HCT116 (cell line): ENCODE results near the gene SUN3. TPM values are rescaled to one million over a fixed set of nuclear protein-coding genes. Genes with fewer than 3 reads are reported as not detected.

Source experiments
- ATAC-seq: fragments of 200-7000 bp; cut with Tn5 transposase; 2 replicates; pipeline ENCODE4 v1.9.1; 2020; ENCODE audit warnings: mild to moderate bottlenecking, moderate library complexity
- BruUV-seq: library from RNA; stranded (reverse); fragments of 400-500 nt; replicated peaks from 2 replicates; lab custom pipeline; 2021; lab: Mats Ljungman, UMichigan
- CTCF ChIA-PET: fragments of 300-600 bp; sonication (Branson Sonifier 250); formaldehyde crosslinking; loops from one replicate; lab custom pipeline; 2021; ENCODE audit warnings: antibody characterized with exemption; lab: Charles Lee
- POLR2A ChIA-PET: fragments of 300-600, 350-600 bp; sonication (Branson Sonifier 250); formaldehyde crosslinking; loops from one replicate; lab custom pipeline; 2021; ENCODE audit warnings: antibody characterized with exemption; lab: Charles Lee
- RAD21 ChIA-PET, 2 experiments: fragments of 300-600 bp; sonication (Branson Sonifier 250); formaldehyde crosslinking; loops; one replicate each; lab custom pipeline; 2023; ENCODE audit warnings: low total read pairs in 2 of 2; ENCODE audit not compliant: uncharacterized antibody in 2 of 2, unreplicated experiment in 2 of 2, low non-redundant PET in 1 of 2; lab: Charles Lee
- DNase-seq: peaks from one replicate; pipeline ENCODE4 v3.0.0-alpha.2; 2010; ENCODE audit warnings: low read depth, low spot score
- H2AFZ ChIP-seq: fragments of 200-600 bp; shearing (Covaris generic), sonication (generic); 2 replicates; pipeline ENCODE4 v1.6.1; 2017; ENCODE audit warnings: low read depth, mixed run types, mixed read lengths, antibody characterized with exemption, low read length; ENCODE audit not compliant: poor library complexity, severe bottlenecking
- H3K27ac ChIP-seq: 2 replicates; pipeline ENCODE4 v1.5.1; 2012; ENCODE audit warnings: low read depth, low read length
- H3K27me3 ChIP-seq: fragments of 200-600 bp; sonication (generic); 2 replicates; pipeline ENCODE4 v1.6.1; 2016; ENCODE audit warnings: mixed run types, low read length, mixed read lengths; ENCODE audit not compliant: insufficient read depth
- H3K36me3 ChIP-seq, 2 experiments: fragments of 200-500 bp in 1 of 2; fragments of 200-600 bp in 1 of 2; sonication (Bioruptor generic) in 1 of 2; sonication (generic) in 1 of 2; 2 replicates each; pipeline versions ENCODE4 v1.5.1 to v1.6.1; 2014 to 2016; ENCODE audit warnings: low read length in 2 of 2, inconsistent platforms in 1 of 2, mixed read lengths in 1 of 2, mixed run types in 1 of 2; ENCODE audit not compliant: insufficient read depth in 2 of 2, control insufficient read depth in 1 of 2
- H3K4me1 ChIP-seq, 2 experiments: fragments of 200-600 bp in 1 of 2; sonication (generic) in 1 of 2; 2 replicates each; pipeline versions ENCODE4 v1.5.1 to v1.6.1; 2012 to 2017; ENCODE audit warnings: low read length in 2 of 2, inconsistent platforms in 1 of 2, mild to moderate bottlenecking in 1 of 2, mixed read lengths in 1 of 2, mixed run types in 1 of 2, moderate library complexity in 1 of 2; ENCODE audit not compliant: insufficient read depth in 2 of 2, control insufficient read depth in 1 of 2
- H3K4me2 ChIP-seq: fragments of 200-600 bp; sonication (generic); 2 replicates; pipeline ENCODE4 v1.6.1; 2017; ENCODE audit warnings: mixed run types, low read length, mixed read lengths
- H3K4me3 ChIP-seq, 2 experiments: fragments of 200-600 bp in 1 of 2; sonication (generic) in 1 of 2; replicated peaks in 1 of 2; 2 replicates each; pipeline ENCODE4 v1.5.1; 2011 to 2016; ENCODE audit warnings: low read length in 2 of 2, control low read depth in 1 of 2, low read depth in 1 of 2, mild to moderate bottlenecking in 1 of 2, mixed read lengths in 1 of 2, mixed run types in 1 of 2
- H3K79me2 ChIP-seq: fragments of 200-600 bp; sonication (generic); 2 replicates; pipeline ENCODE4 v1.6.1; 2017; ENCODE audit warnings: mild to moderate bottlenecking, mixed run types, low read length, moderate library complexity, mixed read lengths; ENCODE audit not compliant: insufficient read depth
- H3K9ac ChIP-seq: fragments of 200-600 bp; sonication (generic); 2 replicates; pipeline ENCODE4 v1.6.1; 2016; ENCODE audit warnings: low read length, mixed read lengths
- H3K9me2 ChIP-seq: fragments of 200-600 bp; sonication (generic), shearing (Covaris generic); 2 replicates; pipeline ENCODE4 v1.6.1; 2017; ENCODE audit warnings: mixed run types, mild to moderate bottlenecking, moderate library complexity; ENCODE audit not compliant: insufficient read depth
- H3K9me3 ChIP-seq, 2 experiments: fragments of 200-500 bp in 1 of 2; fragments of 200-600 bp in 1 of 2; sonication (Bioruptor generic) in 1 of 2; sonication (generic) in 1 of 2; 2 replicates each; pipeline ENCODE4 v1.6.1; 2014 to 2017; ENCODE audit warnings: low read length in 2 of 2, mixed read lengths in 2 of 2, inconsistent platforms in 1 of 2, low read depth in 1 of 2, mild to moderate bottlenecking in 1 of 2, mixed run types in 1 of 2, moderate library complexity in 1 of 2; ENCODE audit not compliant: control insufficient read depth in 1 of 2, insufficient read depth in 1 of 2
- H4K20me1 ChIP-seq: fragments of 200-600 bp; sonication (generic), shearing (Covaris generic); 2 replicates; pipeline ENCODE4 v1.6.1; 2017; ENCODE audit warnings: mixed run types, mild to moderate bottlenecking, moderate library complexity; ENCODE audit not compliant: insufficient read depth
- CBX3 ChIP-seq: IDR thresholded peaks from 2 replicates; pipeline ENCODE4 v1.6.1; 2012; ENCODE audit warnings: low read depth
- CEBPB ChIP-seq: IDR thresholded peaks from 2 replicates; pipeline ENCODE4 v1.6.1; 2012; ENCODE audit warnings: low read depth
- CTCF ChIP-seq, 3 experiments: fragments of 200-600 bp in 1 of 3; sonication (generic) in 1 of 3; IDR thresholded peaks in 2 of 3; conservative IDR thresholded peaks in 1 of 3; 2 replicates each; pipeline ENCODE4 v1.5.1; 2012 to 2017; ENCODE audit warnings: low read depth in 2 of 3, low read length in 2 of 3, antibody characterized with exemption in 1 of 3, borderline replicate concordance in 1 of 3, control low read depth in 1 of 3, mild to moderate bottlenecking in 1 of 3, mixed read lengths in 1 of 3, mixed run types in 1 of 3, moderate library complexity in 1 of 3; ENCODE audit not compliant: insufficient read depth in 1 of 3
- EGR1 ChIP-seq: IDR thresholded peaks from 2 replicates; pipeline ENCODE4 v1.6.1; 2012; ENCODE audit warnings: low read depth
- ELF1 ChIP-seq: IDR thresholded peaks from 2 replicates; pipeline ENCODE4 v1.6.1; 2012; ENCODE audit warnings: low read depth, borderline replicate concordance
- EZH2 ChIP-seq: fragments of 200-600 bp; sonication (generic); IDR thresholded peaks from 2 replicates; pipeline ENCODE4 v1.6.1; 2017; ENCODE audit warnings: antibody characterized with exemption, mixed run types
- EZH2phosphoT487 ChIP-seq: fragments of 200-600 bp; IDR thresholded peaks from 2 replicates; pipeline ENCODE4 v1.6.1; 2018; ENCODE audit warnings: antibody characterized with exemption, borderline replicate concordance
- FOSL1 ChIP-seq: IDR thresholded peaks from 2 replicates; pipeline ENCODE4 v1.6.1; 2012; ENCODE audit warnings: low read depth
- JUND ChIP-seq: IDR thresholded peaks from 2 replicates; pipeline ENCODE4 v1.6.1; 2012
- POLR2A ChIP-seq: IDR thresholded peaks from 2 replicates; pipeline ENCODE4 v1.7.0; 2011; ENCODE audit warnings: borderline replicate concordance; ENCODE audit not compliant: insufficient read depth, insufficient read length; ENCODE audit errors: extremely low read depth
- RAD21 ChIP-seq: IDR thresholded peaks from 2 replicates; pipeline ENCODE4 v1.6.1; 2012; ENCODE audit warnings: low read depth, mild to moderate bottlenecking
- REST ChIP-seq: IDR thresholded peaks from 2 replicates; pipeline ENCODE4 v1.6.1; 2012; ENCODE audit warnings: low read depth
- SP1 ChIP-seq: IDR thresholded peaks from 2 replicates; pipeline ENCODE4 v1.6.1; 2012; ENCODE audit warnings: low read depth
- SRF ChIP-seq: IDR thresholded peaks from 2 replicates; pipeline ENCODE4 v1.6.1; 2012; ENCODE audit warnings: low read depth
- TCF7L2 ChIP-seq: IDR thresholded peaks from 2 replicates; pipeline ENCODE4 v1.7.0; 2011; ENCODE audit warnings: borderline replicate concordance, inconsistent platforms; ENCODE audit not compliant: insufficient read depth, insufficient read length; ENCODE audit errors: extremely low read depth
- ZBTB33 ChIP-seq: IDR thresholded peaks from 2 replicates; pipeline ENCODE4 v1.6.1; 2011; ENCODE audit warnings: mild to moderate bottlenecking, low read length, moderate library complexity; ENCODE audit not compliant: insufficient replicate concordance; ENCODE audit errors: extremely low read depth
- ZFX ChIP-seq: fragments of 450-650 bp; IDR thresholded peaks from 2 replicates; pipeline ENCODE4 v1.6.1; 2017
- ZNF274 ChIP-seq: fragments of 200-500 bp; sonication (Bioruptor generic); IDR thresholded peaks from 2 replicates; pipeline ENCODE4 v1.6.1; 2014; ENCODE audit warnings: mild to moderate bottlenecking, low read depth, low read length, inconsistent platforms
- intact Hi-C: fragments of 100-400 bp; cut with micrococcal nuclease; formaldehyde crosslinking; loops from 2 replicates; pipeline ENCODE4 v1.10.0; 2022
- total RNA-seq: library from RNA; stranded (reverse); gene quantifications from one replicate; pipeline ENCODE4 v1.2.1, GENCODE V29; 2021; ENCODE audit not compliant: unreplicated experiment
- TF ChIP-seq, protein P1 (sequence below): IDR thresholded peaks from 2 replicates; pipeline ENCODE4 v1.6.1; 2012
- TF ChIP-seq, protein P2 (sequence below): IDR thresholded peaks from 2 replicates; pipeline ENCODE4 v1.6.1; 2012

The SUN3 gene
- total RNA-seq, 1 experiment from 2014 or later: 4.5 TPM

GRCh38 chr7:48017674-48018073, 11.2 kb downstream of the SUN3 start (continued):
- TF ChIP-seq, protein P1, sequence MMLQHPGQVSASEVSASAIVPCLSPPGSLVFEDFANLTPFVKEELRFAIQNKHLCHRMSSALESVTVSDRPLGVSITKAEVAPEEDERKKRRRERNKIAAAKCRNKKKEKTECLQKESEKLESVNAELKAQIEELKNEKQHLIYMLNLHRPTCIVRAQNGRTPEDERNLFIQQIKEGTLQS: no peak
- TF ChIP-seq CTCF (IDR thresholded peaks at IDR 0.05 in 2 of 3, conservative IDR thresholded peaks at IDR 0.05 in 1 of 3; ENCODE audit: borderline replicate concordance in 1 of 3, insufficient read depth in 1 of 3, low read depth in 2 of 3, low read length in 2 of 3) (no peak), TCF7L2 (no peak), ELF1 (no peak)

DNA sequence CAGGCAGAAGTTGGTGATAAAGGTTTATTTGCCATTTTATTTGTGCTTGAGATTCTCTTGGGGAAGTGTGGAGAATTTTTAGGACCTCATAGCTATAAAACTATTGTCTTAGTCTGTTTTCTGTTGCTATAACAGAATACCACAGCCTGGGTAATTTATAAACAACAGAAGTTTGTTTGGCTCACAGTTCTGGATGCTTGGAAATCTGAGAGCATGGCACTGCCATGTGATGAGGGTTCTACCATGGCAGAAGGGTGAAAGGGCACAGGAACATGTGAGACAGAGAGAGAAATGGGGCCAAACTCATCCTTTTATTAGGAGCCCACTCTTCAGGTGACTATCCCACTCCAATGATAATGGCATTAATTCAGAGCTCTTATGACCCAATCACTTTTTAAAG, 12.3 kb downstream of the SUN3 start:
- H3K9ac ChIP-seq: no peak overlapping the region
- H3K79me2 ChIP-seq: no peaks in the 10 kb centered on the region
- H3K9me2 ChIP-seq: no peaks in the 10 kb centered on the region
- H3K9me3 ChIP-seq: no peaks in the 10 kb centered on the region
- BruUV-seq: no TSS peak
- no peaks in the 10 kb centered on the region for H3K4me1 ChIP-seq
- H3K4me3 ChIP-seq: no peak overlapping the region
- H3K36me3 ChIP-seq: no peaks in the 10 kb centered on the region
- CTCF ChIA-PET: no interaction called here
- no peaks in the 10 kb centered on the region for H4K20me1 ChIP-seq
- H3K4me2 ChIP-seq: no peak overlapping the region
- intact Hi-C loops: no loop called here
- H2AFZ ChIP-seq: no peak overlapping the region
- ATAC-seq (no peak), DNase-seq (no peak)
- RAD21 ChIA-PET: no interaction called here
- H3K27ac ChIP-seq: no peak overlapping the region
- POLR2A ChIA-PET: no interaction called here
- H3K27me3 ChIP-seq: no peaks in the 10 kb centered on the region
- no peak for TF ChIP-seq SRF
- TF ChIP-seq POLR2A: no peak
- TF ChIP-seq ELF1: no peak
- no peak for TF ChIP-seq EGR1
- TF ChIP-seq CEBPB: no peak
- no peak for TF ChIP-seq EZH2phosphoT487
- TF ChIP-seq REST: no peak
- TF ChIP-seq SP1: no peak
- TF ChIP-seq ZNF274: no peak
- TF ChIP-seq RAD21: no peak
- TF ChIP-seq CBX3: no peak
- TF ChIP-seq ZFX: no peak
- no peak for TF ChIP-seq JUND
- TF ChIP-seq EZH2: no peak
- TF ChIP-seq FOSL1: no peak
- TF ChIP-seq, protein P2, sequence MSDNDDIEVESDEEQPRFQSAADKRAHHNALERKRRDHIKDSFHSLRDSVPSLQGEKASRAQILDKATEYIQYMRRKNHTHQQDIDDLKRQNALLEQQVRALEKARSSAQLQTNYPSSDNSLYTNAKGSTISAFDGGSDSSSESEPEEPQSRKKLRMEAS: no peak
- TF ChIP-seq ZBTB33: no peak
